SK-N-SH (cell line): ENCODE results near the gene TOR4A.

Experiments used
- CHD2 ChIP-seq: fragments of 150-350 bp; IDR thresholded peaks from 2 replicates; pipeline ENCODE4 v1.6.1; 2018; ENCODE audit warnings: low read length; ENCODE audit not compliant: partially characterized antibody
- GABPA ChIP-seq: IDR thresholded peaks from 2 replicates; pipeline ENCODE4 v1.4.0; 2012; ENCODE audit warnings: low read depth, mild to moderate bottlenecking
- GATA2 ChIP-seq: sonication (generic); formaldehyde crosslinking; IDR thresholded peaks from 2 replicates; pipeline ENCODE4 v1.5.0; 2020; ENCODE audit warnings: mild to moderate bottlenecking, missing genetic modification reagents
- MXI1 ChIP-seq: IDR thresholded peaks from 2 replicates; pipeline ENCODE4 v1.6.1; 2012; ENCODE audit warnings: mild to moderate bottlenecking, low read depth, low read length, improper control_type of control experiment
- POLR2AphosphoS5 ChIP-seq: IDR thresholded peaks from 2 replicates; pipeline ENCODE4 v1.6.1; 2012; ENCODE audit warnings: low read depth, low read length
- RAD21 ChIP-seq: IDR thresholded peaks from 2 replicates; pipeline ENCODE4 v1.6.1; 2012; ENCODE audit warnings: mild to moderate bottlenecking, low read length
- RCOR1 ChIP-seq: fragments of 150-350 bp; IDR thresholded peaks from 2 replicates; pipeline ENCODE4 v1.6.1; 2017; ENCODE audit warnings: antibody characterized with exemption, low read length
- RXRA ChIP-seq: IDR thresholded peaks from 2 replicates; pipeline ENCODE4 v1.4.0; 2012; ENCODE audit warnings: low read depth, mild to moderate bottlenecking, borderline replicate concordance
- SIN3A ChIP-seq: IDR thresholded peaks from 2 replicates; pipeline ENCODE4 v1.6.1; 2012; ENCODE audit warnings: low read depth, mild to moderate bottlenecking, low read length, moderate library complexity, borderline replicate concordance
- TAF1 ChIP-seq: IDR thresholded peaks from 2 replicates; pipeline ENCODE4 v1.6.1; 2012; ENCODE audit warnings: low read depth, mild to moderate bottlenecking, low read length, moderate library complexity, borderline replicate concordance
- USF2 ChIP-seq: fragments of 150-350 bp; IDR thresholded peaks from 2 replicates; pipeline ENCODE4 v1.6.1; 2017; ENCODE audit warnings: antibody characterized with exemption, low read length, low read depth, borderline replicate concordance
- TF ChIP-seq, protein P1 (sequence below): fragments of 200-600 bp; sonication (generic); IDR thresholded peaks from 2 replicates; pipeline ENCODE4 v1.6.1; 2017; ENCODE audit warnings: antibody characterized with exemption, mild to moderate bottlenecking, moderate library complexity

GRCh38 chr9:137264067-137264466, 13.5 kb upstream of the TOR4A start:
- no peak for TF ChIP-seq GABPA
- TF ChIP-seq RCOR1, result no peak
- TF ChIP-seq, protein P1, sequence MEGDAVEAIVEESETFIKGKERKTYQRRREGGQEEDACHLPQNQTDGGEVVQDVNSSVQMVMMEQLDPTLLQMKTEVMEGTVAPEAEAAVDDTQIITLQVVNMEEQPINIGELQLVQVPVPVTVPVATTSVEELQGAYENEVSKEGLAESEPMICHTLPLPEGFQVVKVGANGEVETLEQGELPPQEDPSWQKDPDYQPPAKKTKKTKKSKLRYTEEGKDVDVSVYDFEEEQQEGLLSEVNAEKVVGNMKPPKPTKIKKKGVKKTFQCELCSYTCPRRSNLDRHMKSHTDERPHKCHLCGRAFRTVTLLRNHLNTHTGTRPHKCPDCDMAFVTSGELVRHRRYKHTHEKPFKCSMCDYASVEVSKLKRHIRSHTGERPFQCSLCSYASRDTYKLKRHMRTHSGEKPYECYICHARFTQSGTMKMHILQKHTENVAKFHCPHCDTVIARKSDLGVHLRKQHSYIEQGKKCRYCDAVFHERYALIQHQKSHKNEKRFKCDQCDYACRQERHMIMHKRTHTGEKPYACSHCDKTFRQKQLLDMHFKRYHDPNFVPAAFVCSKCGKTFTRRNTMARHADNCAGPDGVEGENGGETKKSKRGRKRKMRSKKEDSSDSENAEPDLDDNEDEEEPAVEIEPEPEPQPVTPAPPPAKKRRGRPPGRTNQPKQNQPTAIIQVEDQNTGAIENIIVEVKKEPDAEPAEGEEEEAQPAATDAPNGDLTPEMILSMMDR, result no peak
- TF ChIP-seq POLR2AphosphoS5, result no peak
- no peak for TF ChIP-seq SIN3A
- no peak for TF ChIP-seq RXRA
- no peak for TF ChIP-seq MXI1
- TF ChIP-seq GATA2 (CRISPR knock-in tag), result no peak
- TF ChIP-seq CHD2, result no peak
- no peak for TF ChIP-seq RAD21
- TF ChIP-seq TAF1, result no peak
- no peak for TF ChIP-seq USF2
